NCI-H2196 treated with DMSO at 0.1 percent for 48 hours (cell line): ENCODE results near the gene ATG16L2.
"Not testable (repeated sequence)": the region's sequence is repeated elsewhere in the genome, so short reads cannot be mapped to it uniquely, and the experiment has no call there.

ENCODE experiments used
- DNase-seq: peaks from one replicate; lab custom pipeline; 2025; ENCODE audit not compliant: unreplicated experiment; lab: John Stamatoyannopoulos, UW

ATG16L2 gene

GRCh38 chr11:72824811-72825505 lies 10.7 kb downstream of the ATG16L2 start:
- DNase-seq = no peak

- DNase-seq = no peak
Observed at GRCh38 chr11:72825661-72826060, 11.4 kb downstream of the ATG16L2 start.

- DNase-seq = no peak
Observed at GRCh38 chr11:72826191-72826941, 12.2 kb downstream of the ATG16L2 start.

GRCh38 chr11:72826942-72827480 lies 12.8 kb downstream of the ATG16L2 start:
- no peak for DNase-seq

GRCh38 chr11:72827656-72828055 lies 13.4 kb downstream of the ATG16L2 start:
- not testable (repeated sequence) for DNase-seq

GRCh38 chr11:72828081-72828567 lies 13.9 kb downstream of the ATG16L2 start:
- DNase-seq = no peak

GRCh38 chr11:72828692-72829101 lies 14.5 kb downstream of the ATG16L2 start:
- no peak for DNase-seq

- DNase-seq = no peak
Observed at GRCh38 chr11:72829178-72829577, 15.0 kb downstream of the ATG16L2 start.

GRCh38 chr11:72829884-72830533 lies 15.8 kb downstream of the ATG16L2 start:
- DNase-seq = no peak

GRCh38 chr11:72831521-72832300 lies 17.5 kb downstream of the ATG16L2 start:
- DNase-seq = peak; percentile 52

GRCh38 chr11:72832301-72833082 lies 18.3 kb downstream of the ATG16L2 start:
- no peak for DNase-seq

GRCh38 chr11:72833083-72833733 lies 19.0 kb downstream of the ATG16L2 start:
- no peak for DNase-seq

GRCh38 chr11:72833811-72834493 lies 19.7 kb downstream of the ATG16L2 start:
- DNase-seq = no peak

GRCh38 chr11:72834905-72835304 lies 20.7 kb downstream of the ATG16L2 start:
- no peak for DNase-seq

GRCh38 chr11:72836111-72836510 lies 21.9 kb downstream of the ATG16L2 start:
- no peak for DNase-seq

- DNase-seq = no peak
Observed at GRCh38 chr11:72838691-72839305, 24.6 kb downstream of the ATG16L2 start.

GRCh38 chr11:72840780-72841179 lies 26.6 kb downstream of the ATG16L2 start:
- DNase-seq = no peak

- DNase-seq = no peak
Observed at GRCh38 chr11:72841397-72841796, 27.2 kb downstream of the ATG16L2 start.
